RPMI7951 (cell line): Measurements from ENCODE around the gene ZNRF3. TPM values are rescaled to one million over a fixed set of nuclear protein-coding genes. Genes with fewer than 3 reads are reported as not detected.
"Not testable (repeated sequence)": the region's sequence is repeated elsewhere in the genome, so short reads cannot be mapped to it uniquely, and the experiment has no call there.

Experiments
- DNase-seq: peaks from one replicate; pipeline ENCODE4 v3.0.0-alpha.2; 2012; ENCODE audit warnings: low read depth
- total RNA-seq: library from RNA; depleted of rRNA; stranded (reverse); fragments of >200 nt; shearing (Covaris generic); gene quantifications from 2 replicates; pipeline ENCODE4 v1.2.3, GENCODE V29; 2014

ZNRF3 gene
- total RNA-seq, 1 experiment from 2014 or later, result 2.3 TPM

- no peak for DNase-seq
These were observed 101.2 kb downstream of the ZNRF3 start for GRCh38 chr22:28984482-28985158.

- no peak for DNase-seq
These were observed 102.4 kb downstream of the ZNRF3 start for GRCh38 chr22:28985581-28986290.

DNA sequence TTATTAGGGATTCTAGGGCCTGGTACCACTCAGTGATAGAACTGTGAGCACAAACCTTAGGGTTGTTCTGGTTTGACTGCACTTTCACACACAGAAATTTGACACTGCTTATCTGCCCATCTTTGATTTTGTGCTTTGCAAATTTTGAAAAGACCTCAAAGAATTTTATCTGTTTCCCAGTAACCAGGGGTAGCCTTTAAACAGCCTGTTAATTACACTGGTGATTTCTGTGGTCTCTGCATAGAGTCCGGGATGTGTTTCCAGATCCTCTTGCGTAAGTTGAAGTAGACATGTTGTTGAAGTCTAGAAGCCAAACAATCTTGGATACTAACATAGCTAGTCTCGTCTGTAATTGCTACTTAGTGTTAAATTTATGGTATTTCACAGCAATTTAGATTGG, 103.0 kb downstream of the ZNRF3 start:
- peak; percentile 50 for DNase-seq

DNA sequence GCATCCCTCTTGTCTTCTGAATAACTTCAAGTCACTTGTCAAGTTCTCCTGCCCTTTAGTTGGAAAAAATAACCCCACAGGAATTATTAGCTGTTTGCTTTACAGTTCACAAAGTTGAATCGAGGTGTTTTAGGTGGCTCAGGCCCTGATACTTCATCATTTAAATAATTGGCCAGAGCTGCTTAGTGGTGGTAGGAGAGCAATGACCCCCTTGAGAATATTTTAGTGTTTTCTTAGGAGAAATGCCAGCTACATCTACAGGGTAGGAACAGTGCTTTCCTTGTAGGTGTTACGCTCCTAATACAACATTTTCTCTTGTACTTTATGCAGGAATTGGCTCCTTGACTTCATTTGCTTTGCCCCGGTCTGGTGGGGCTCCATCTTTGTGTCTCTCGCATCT, 105.1 kb downstream of the ZNRF3 start:
- no peak for DNase-seq

DNA sequence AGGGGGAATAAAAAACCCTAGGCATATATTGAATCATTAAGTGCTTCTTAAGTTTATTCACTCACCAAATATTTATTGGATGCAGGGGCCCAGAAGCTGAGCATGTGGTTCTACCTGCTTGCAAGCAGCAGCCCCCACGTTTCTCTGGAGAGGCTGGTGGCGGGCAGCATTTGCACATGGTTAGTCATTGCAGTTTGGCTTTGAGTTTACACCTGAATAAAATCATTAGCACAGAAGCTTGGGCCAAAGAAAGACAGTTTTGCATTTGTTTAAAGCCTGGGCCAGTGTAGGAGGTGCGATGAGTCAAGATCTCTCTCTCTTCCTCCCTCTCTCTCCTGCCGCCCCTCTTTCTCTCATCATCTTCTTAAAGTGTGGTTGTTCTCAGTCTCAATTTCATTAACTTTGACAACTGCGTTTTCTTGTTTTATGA, 105.7 kb downstream of the ZNRF3 start:
- no peak for DNase-seq

GRCh38 chr22:28989484-28989883, 106.1 kb downstream of the ZNRF3 start:
- no peak for DNase-seq

- no peak for DNase-seq
These were observed 106.5 kb downstream of the ZNRF3 start for GRCh38 chr22:28989912-28990311.

GRCh38 chr22:28992565-28993356, 109.4 kb downstream of the ZNRF3 start:
- DNase-seq, result no peak

GRCh38 chr22:28994522-28994921, 111.2 kb downstream of the ZNRF3 start:
- DNase-seq, result no peak

- DNase-seq, result no peak
These were observed 112.2 kb downstream of the ZNRF3 start for GRCh38 chr22:28995551-28995950.

DNA sequence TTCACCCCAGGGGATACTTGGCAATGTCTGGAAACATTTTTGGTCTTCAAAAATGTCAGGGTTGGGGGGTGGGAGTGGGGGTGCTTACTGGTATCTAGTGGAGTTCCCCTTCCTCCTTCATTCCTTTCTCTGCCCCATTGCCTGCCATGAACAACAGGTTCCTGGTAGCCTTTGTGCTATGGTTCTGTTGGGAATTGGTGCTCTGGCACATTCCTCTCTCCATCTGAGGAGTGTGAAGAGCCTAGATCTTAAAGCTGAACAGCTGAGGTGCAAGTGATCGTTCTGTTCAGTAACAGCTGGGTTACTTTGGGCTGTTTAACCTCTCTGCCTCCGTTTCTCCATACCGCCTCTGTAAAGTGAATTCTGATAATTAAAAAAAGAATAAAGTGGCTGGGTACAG, 114.0 kb downstream of the ZNRF3 start:
- no peak for DNase-seq

- no peak for DNase-seq
These were observed 115.3 kb downstream of the ZNRF3 start for GRCh38 chr22:28998681-28999080.

GRCh38 chr22:28999510-28999909, 116.1 kb downstream of the ZNRF3 start:
- DNase-seq, result no peak

DNA sequence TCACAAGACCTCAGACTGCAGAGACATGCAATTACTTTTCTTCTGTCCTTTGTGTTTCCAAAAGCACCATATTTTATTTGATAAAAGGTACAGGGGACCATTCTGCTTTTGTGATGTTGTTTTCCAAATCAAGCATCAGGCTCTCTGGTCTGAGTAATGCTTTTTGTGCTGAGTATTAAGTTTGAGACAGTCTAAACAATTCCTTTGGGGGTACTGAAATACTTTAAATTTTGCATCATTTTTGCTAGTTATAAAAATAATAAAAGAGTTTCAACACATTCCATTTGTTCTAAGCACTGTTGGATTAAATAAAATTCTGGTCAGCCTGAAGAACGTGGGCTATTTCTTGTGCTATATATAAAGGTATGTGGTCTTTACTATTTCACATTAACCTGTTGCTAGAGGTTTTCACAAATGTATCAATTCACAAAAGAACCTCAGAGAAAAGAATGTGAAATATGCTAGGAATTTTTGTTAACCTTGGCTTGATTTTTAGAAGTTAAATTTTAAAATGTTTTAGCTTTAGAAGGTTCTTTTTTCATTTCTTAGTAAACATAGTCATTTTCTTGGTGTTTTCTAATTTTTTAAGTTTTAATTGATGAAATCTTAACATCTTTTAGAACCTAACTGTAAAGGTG, 116.7 kb downstream of the ZNRF3 start:
- no peak for DNase-seq

GRCh38 chr22:29000641-29001040, 117.3 kb downstream of the ZNRF3 start:
- DNase-seq, result no peak

GRCh38 chr22:29002603-29003002, 119.2 kb downstream of the ZNRF3 start:
- DNase-seq, result no peak

DNA sequence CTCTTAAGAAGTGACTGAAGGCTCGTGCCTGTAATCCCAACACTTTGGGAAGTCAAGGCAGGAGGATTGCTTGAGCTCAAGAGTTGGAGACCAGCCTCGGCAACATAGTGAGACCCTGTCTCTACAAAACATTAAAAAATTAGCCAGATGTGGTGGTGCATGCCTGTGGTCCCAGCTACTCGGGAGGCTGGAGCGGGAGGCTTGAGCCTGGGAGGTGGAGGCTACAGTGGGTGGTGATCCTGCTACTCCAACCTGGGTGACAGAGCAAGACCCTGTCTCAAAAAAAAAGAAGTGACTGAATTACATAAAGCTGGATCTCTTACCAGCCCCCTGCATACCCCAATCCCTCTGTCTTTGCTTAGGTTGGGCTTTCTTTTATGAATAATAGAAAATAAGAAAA, 120.2 kb downstream of the ZNRF3 start:
- no peak for DNase-seq

GRCh38 chr22:29003975-29004646, 120.7 kb downstream of the ZNRF3 start:
- no peak for DNase-seq

DNA sequence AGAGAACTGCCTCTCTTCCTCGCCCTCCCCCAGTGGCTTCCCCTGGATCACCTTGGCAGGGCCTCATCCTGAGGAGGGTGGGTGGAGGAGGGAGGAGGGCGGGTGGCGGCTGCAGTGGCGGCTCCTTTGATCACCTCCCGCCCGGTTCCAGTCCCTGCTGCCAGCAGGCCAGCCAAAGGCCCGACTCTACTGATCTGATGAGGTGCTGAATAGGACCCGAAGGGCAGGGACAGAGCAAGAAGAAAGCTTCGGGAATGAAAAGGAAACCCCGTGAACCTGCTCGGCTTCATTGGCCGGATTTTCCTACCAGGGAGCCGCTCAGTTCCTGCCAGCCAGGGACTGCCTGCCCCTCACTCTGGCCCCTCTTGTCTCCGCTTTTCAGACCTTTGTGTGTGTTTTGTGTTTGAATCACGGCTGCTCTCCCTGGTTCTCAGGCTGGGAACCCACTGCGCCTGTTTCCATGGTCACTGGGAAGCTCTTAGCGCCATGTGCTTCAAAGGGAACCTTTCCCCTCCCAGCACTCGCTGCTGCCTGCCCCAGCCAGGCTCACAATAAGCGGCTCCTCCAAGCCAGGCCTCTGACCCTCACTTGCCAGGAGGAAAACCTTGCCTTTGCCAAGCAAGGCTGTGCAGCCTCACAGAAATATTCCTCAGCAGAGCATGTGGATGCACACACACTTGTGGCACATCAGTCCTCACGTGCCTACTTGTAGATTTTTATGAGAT, 121.4 kb downstream of the ZNRF3 start:
- DNase-seq, result no peak

DNA sequence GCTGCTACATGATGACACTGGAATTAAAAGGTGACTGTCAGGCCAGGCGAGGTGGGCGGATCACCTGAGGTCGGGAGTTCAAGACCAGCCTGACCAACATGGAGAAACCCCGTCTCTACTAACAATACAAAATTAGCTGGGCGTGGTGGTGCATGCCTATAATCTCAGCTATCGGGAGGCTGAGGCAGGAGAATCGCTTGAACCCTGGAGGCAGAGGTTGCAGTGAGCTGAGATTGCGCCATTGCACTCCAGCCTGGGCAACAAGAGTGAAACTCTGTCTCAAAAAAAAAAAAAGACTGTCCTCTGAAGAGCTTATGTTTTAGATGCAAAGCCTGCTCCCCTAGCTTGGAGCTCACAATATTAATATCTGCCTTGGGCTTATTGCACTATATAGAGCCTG, 122.4 kb downstream of the ZNRF3 start:
- not testable (repeated sequence) for DNase-seq

DNA sequence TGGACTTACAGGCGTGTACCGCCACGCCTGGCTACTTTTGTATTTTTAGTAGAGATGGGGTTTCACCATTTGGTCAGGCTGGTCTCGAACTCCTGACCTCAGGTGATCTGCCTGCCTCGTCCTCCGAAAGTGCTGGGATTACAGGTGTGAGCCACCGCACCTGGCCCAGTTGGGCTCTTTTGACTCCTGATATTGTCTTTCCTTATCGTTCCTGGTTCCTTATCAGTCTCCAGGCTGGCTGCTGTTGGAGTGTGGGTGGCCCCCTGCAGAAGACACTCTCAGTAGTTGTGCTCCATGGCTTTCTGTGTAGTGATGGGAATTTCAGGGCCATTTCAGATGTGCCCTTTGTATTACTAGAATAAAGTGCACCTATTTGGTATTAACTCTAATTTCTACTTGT, 123.0 kb downstream of the ZNRF3 start:
- no peak for DNase-seq
